GM18505 (cell line): ENCODE data around the gene GLCE.

Source experiments
- ATAC-seq: cut with Tn5 transposase; IDR thresholded peaks from one replicate; pipeline ENCODE4 v1.9.1; 2021; ENCODE audit not compliant: unreplicated experiment
- POLR2A ChIP-seq: IDR thresholded peaks from 4 replicates; pipeline ENCODE4 v1.6.1; 2011; ENCODE audit warnings: borderline replicate concordance; ENCODE audit not compliant: insufficient read depth, insufficient read length; ENCODE audit errors: extremely low read depth

The GLCE gene

DNA sequence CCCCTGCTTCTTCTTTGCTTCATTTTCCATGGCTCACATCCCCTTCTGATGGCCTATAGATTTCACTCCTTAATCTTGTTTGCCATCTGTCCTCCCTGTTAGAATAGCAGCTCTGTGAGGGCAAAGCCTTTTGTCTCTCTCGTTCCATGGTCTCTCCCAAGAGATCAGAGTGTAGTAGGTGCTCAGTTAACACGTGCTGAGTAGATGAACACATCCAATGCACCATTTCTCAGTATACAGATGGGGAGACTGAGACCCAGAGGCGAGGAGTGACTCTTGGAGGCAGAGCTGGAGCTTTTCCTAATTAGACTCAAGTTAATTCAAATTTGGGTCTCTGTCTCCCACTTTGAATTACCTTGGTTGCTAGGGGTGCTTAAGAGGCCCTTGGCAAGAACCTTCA lies 142.5 kb downstream of the GLCE start:
- no peak for TF ChIP-seq POLR2A
- no peak for ATAC-seq

GRCh38 chr15:69303337-69304181 lies 143.1 kb downstream of the GLCE start:
- no peak for ATAC-seq
- no peak for TF ChIP-seq POLR2A

GRCh38 chr15:69304182-69304545 lies 143.7 kb downstream of the GLCE start:
- TF ChIP-seq POLR2A, result no peak

DNA sequence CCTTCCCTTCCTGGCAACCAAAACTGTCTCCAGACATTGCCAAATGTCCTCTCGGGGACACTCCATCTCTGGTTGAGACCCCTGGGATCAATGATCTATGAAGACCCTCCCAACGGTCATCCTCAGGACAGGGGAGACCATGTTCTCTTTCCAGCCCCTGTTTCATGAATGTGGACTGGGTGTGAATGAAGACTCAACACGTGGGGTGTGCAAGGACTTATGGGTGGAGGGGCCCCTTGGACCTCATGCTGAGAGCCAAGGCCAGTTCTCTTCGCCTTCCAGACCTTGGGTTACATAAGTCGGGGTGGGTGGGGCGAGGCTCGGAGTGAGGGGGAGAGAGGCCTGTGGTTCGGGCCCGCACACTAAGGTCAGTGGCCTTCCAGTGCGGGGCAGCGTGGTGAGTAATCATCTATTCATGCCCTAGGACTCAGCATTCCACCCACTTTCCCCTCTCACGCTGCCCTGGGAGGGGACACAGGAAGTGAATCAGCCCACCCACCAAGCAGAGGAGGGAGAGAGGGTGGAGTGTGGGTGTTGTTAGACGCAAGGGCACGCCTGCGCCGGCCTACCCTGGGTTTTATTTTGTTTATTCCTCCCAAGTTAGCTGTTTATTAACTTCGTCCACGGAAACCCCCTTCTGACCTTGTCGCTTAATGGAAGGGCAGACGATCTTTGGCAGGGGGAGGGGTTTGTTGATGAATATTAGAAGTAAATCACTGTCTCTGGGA lies 144.9 kb downstream of the GLCE start:
- TF ChIP-seq POLR2A, result no peak
- ATAC-seq, result no peak

More at GRCh38 chr15:69304182-69304545, 143.7 kb downstream of the GLCE start:
- ATAC-seq, result no peak

DNA sequence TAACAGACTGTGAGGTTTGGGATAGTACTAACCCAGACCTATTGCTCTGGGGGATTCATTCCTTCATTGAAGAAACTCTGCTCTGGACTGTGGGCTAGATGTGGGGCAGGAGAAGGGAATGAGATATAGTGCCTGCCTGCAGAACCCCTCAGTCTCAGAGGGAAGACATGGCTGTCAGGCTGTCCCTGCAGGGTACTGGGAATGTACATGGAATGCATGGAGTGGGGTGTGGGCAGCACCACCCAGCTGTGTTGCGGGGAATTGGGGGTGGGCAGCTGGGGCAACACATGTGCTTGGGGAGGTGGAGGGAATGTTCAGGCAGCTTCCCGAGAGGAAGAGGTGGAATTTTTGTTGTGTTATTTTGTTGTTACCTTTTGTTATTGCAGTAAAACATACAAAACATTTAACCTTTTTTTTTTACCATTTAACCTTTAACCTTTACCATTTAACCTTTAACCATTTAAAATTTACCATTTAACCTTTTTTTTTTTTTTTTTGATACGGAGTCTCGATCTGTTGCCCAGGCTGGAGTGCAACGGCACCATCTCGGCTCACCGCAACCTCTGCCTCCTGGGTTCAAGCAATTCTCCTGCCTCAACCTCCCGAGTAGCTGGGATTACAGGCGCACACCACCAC lies 145.6 kb downstream of the GLCE start:
- no peak for TF ChIP-seq POLR2A
- ATAC-seq, result no peak

- no peak for TF ChIP-seq POLR2A
- ATAC-seq, result no peak
These were observed 147.5 kb downstream of the GLCE start for GRCh38 chr15:69307939-69308338.

DNA sequence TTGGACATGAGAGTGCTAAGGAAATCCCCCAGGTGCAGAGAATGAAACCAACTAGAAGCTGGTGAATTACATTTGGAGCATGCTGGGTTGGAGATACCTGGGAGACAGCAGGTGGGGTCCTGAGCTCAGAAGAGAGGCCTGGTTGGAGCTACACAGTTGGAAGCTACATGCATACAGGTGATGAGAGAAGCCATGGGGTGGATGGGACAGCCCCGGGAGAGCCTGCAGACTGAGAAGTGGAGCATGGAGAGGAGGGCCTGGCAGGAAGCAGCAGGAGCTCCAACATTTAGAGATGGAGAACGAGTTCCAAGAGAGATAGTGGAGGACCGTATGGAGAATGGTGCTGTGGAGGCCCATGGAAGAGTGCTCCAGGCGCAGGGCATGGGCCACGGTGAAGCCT lies 148.5 kb downstream of the GLCE start:
- no peak for ATAC-seq
- no peak for TF ChIP-seq POLR2A

- TF ChIP-seq POLR2A, result no peak
- no peak for ATAC-seq
These were observed 150.9 kb downstream of the GLCE start for GRCh38 chr15:69311319-69311721.

- no peak for TF ChIP-seq POLR2A
These were observed 153.1 kb downstream of the GLCE start for GRCh38 chr15:69313432-69314000.

DNA sequence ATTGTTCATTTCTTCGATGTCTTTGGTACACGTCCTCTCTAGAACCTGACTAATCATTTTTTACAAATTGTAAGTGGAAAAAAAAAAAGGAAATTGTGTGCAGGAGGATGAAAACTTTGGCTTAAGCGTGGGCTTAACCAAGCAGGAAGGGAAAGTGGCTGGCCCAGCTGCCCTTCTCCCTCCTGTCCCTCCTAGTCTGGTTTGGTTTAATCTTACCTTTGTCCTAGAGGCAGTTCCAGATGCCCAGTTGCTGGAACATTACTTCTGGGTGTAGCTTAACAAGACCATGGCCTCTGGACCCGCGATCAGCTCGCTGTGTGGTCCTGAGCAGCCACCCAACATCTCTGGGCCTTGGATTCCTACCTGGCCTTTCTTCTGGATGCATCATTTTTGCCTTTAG lies 153.7 kb downstream of the GLCE start:
- TF ChIP-seq POLR2A, result no peak
- no peak for ATAC-seq

More at GRCh38 chr15:69313432-69314000, 153.1 kb downstream of the GLCE start:
- no peak for ATAC-seq

DNA sequence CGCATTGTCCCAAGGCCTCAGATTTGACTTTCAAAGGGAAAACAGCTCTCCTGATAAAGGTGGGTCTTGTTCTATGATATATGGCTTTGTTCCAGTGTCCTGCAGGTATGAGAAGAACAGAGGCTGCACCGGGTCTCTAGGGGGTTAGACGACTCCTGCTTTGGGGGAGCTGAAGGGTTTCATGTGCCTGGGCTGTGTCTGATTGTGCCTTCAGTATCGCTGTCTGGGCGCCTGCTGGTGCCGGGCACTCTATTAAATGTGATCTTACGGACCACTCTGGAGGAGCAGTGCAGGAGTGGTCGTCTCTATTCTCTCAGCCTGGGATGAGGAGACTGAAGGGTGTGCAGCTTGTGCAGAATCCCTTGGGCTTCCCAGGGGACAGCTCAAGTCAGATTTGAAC lies 154.3 kb downstream of the GLCE start:
- no peak for ATAC-seq
- TF ChIP-seq POLR2A, result no peak

GRCh38 chr15:69315402-69316110 lies 155.1 kb downstream of the GLCE start:
- ATAC-seq, result no peak
- TF ChIP-seq POLR2A, result no peak

DNA sequence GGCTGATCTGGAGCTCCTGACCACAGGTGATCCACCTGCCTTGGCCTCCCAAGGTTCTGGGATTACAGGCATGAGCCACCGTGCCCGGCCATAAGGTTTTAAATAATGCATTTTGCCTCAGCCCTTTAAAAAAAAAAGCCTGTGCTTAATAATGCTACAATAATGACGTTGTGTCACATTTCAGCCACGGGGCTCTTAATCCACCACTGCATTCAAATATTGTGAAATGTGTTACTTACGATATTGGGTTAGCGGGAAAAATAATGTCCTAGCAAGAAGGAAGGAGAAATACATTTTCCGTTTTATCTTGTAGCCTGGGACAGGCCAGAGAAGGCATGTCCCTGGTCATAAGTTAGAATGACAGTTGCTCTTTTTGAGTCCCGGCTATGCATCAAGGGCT lies 155.9 kb downstream of the GLCE start:
- no peak for ATAC-seq
- no peak for TF ChIP-seq POLR2A
